ENCODE results near the gene FKRP. TPM values are rescaled to one million over a fixed set of nuclear protein-coding genes. Genes with fewer than 3 reads are reported as not detected.
"Not testable (repeated sequence)": the region's sequence is repeated elsewhere in the genome, so short reads cannot be mapped to it uniquely, and the experiment has no call there.

Gene FKRP
- polyA plus RNA-seq, 2 of the 4 experiments (the other 2 are of a cell fraction) = 14.7 to 18.8 TPM

- FAIRE-seq (peak; percentile 51), DNase-seq (ENCODE audit: low read depth in 1 of 2, low spot score in 1 of 2) (peak in 1 of 2 experiments; percentile 86)
- WGBS (ENCODE audit: missing lambda C conversion rate) = 58% methylated on average over 7 of the region's 7 CpGs
Observed at GRCh38 chr19:46759817-46760333, 14.0 kb downstream of the FKRP start.

GRCh38 chr19:46760363-46760762 is 14.5 kb downstream of the FKRP start:
- no peak for FAIRE-seq
- no peak for ATAC-seq
- ChIA-PET CTCF (interaction anchor here (0.7 to 28.2 kb wide), 4 partner anchors 12 to 231 kb away, joined by 3 to 1222 read pairs (median 6); partner anchors contain the start of gene AP2S1), POLR2A (interaction anchor here (1.7 kb wide), 1 partner anchor 28 kb away, joined by 4 read pairs; the partner anchor contains the start of gene SLC1A5)
- Histone ChIP-seq H3K4me1 (peaks cover 31% of the 10 kb centered on the region), H3K9me3 (no peaks in the 10 kb centered on the region), H3K4me3 (no peak overlapping the region), H3K27ac (peak overlapping the region; percentile 14 to 70; a peak in 3 of 6 replicates), H3K4me2 (peak overlapping the region; percentile 19; the same call in 1 of the 3 replicates)
- DNase-seq (ENCODE audit: low read depth in 1 of 2, low spot score in 1 of 2) = no peak
- 82% methylated on average over 5 of the region's 5 CpGs for WGBS (ENCODE audit: missing lambda C conversion rate)
- TF ChIP-seq HEYL (CRISPR knock-in tag; IDR thresholded peaks at IDR 0.05) (no peak), HOXB13 (CRISPR knock-in tag; IDR thresholded peaks at IDR 0.05; ENCODE audit: low read depth) (peak; percentile 12; the same call in 1 of the 2 replicates), SMC3 (IDR thresholded peaks at IDR 0.05) (no peak), PBX3 (IDR thresholded peaks at IDR 0.05) (no peak), E2F6 (IDR thresholded peaks at IDR 0.05; ENCODE audit: borderline replicate concordance, low read depth) (no peak), GATA3 (IDR thresholded peaks at IDR 0.05; ENCODE audit: borderline replicate concordance) (no peak), JUN (IDR thresholded peaks at IDR 0.05) (0 out of 5 replicates have a peak, but pooled peaks of 1 of the 2 experiments have one; percentile 8), SREBF2 (IDR thresholded peaks at IDR 0.05) (no peak)

More at GRCh38 chr19:46759817-46760333, 14.0 kb downstream of the FKRP start:
- no peak overlapping the region for H3K4me3 ChIP-seq
- peak overlapping the region; percentile 19; the same call in 2 of the 3 replicates for H3K4me2 ChIP-seq
- POLR2A ChIA-PET = interaction anchor here (1.7 kb wide), 1 partner anchor 29 kb away, joined by 4 read pairs; the partner anchor contains the start of gene SLC1A5
- H3K4me1 ChIP-seq = peaks cover 26% of the 10 kb centered on the region
- H3K27ac ChIP-seq = peak overlapping the region; percentile 27 to 70; a peak in 5 of 6 replicates
- ATAC-seq = peak; percentile 47 to 69; a peak in 3 of 6 replicates
- no peaks in the 10 kb centered on the region for H3K9me3 ChIP-seq
- TF ChIP-seq NFE2L2 (conservative IDR thresholded peaks at IDR 0.05; ENCODE audit: low read length) = peak; percentile 92
- TF ChIP-seq EP300 (IDR thresholded peaks at IDR 0.05) = no peak
- TF ChIP-seq MAFK (IDR thresholded peaks at IDR 0.05; ENCODE audit: partially characterized antibody) = peak; percentile 75
- TF ChIP-seq JUN (IDR thresholded peaks at IDR 0.05) = 0 out of 5 replicates have a peak, but pooled peaks have one; percentile 12 to 20
- TF ChIP-seq CEBPB (IDR thresholded peaks at IDR 0.05) = peak; percentile 18 to 57; a peak in 1 of 4 replicates
- TF ChIP-seq ZFP36 (IDR thresholded peaks at IDR 0.05; ENCODE audit: borderline replicate concordance, partially characterized antibody) = no peak
- TF ChIP-seq FOSL2 (IDR thresholded peaks at IDR 0.05) = no peak
- TF ChIP-seq FOSL2 (CRISPR knock-in tag; IDR thresholded peaks at IDR 0.05) = no peak
- CTCF ChIA-PET = interaction anchor here (0.7 to 28.2 kb wide), 5 partner anchors 11 to 232 kb away, joined by 3 to 1222 read pairs (median 6); partner anchors contain the start of gene AP2S1

- FAIRE-seq = not testable (repeated sequence)
- CTCF ChIA-PET = interaction anchor here (0.6 to 28.2 kb wide), 5 partner anchors 12 to 98 kb away, joined by 3 to 1222 read pairs (median 6); partner anchors contain the start of gene AP2S1
Observed at GRCh38 chr19:46760897-46761296, 15.0 kb downstream of the FKRP start.

GRCh38 chr19:46761418-46761831 is 15.6 kb downstream of the FKRP start:
- Histone ChIP-seq H3K4me1 (peaks cover 31% of the 10 kb centered on the region), H3K9me3 (no peaks in the 10 kb centered on the region), H3K4me2 (no peak overlapping the region), H3K27ac (peak overlapping the region in 1 of 2 experiments; percentile 20; a peak in 1 of 6 replicates), H3K4me3 (no peak overlapping the region)
- CTCF ChIA-PET = interaction anchor here (0.5 to 28.2 kb wide), 6 partner anchors 13 to 231 kb away, joined by 3 to 1222 read pairs (median 4); partner anchors contain the start of gene AP2S1
- FAIRE-seq = peak; percentile 59
- DNase-seq (ENCODE audit: low read depth in 1 of 2, low spot score in 1 of 2) = no peak
- no peak for ATAC-seq
- POLR2A ChIA-PET = interaction anchor here (1.2 kb wide), 1 partner anchor 27 kb away, joined by 3 read pairs; the partner anchor contains the start of gene SLC1A5
- 81% methylated on average over 5 of the region's 5 CpGs for WGBS (ENCODE audit: missing lambda C conversion rate)
- no peak for TF ChIP-seq ELK1 (IDR thresholded peaks at IDR 0.05; ENCODE audit: low read depth, low read length)
- no peak for TF ChIP-seq ZC3H11A (IDR thresholded peaks at IDR 0.05)
- no peak for TF ChIP-seq EHMT2 (IDR thresholded peaks at IDR 0.05; ENCODE audit: low read depth)
- no peak for TF ChIP-seq CHD4 (IDR thresholded peaks at IDR 0.05; ENCODE audit: borderline replicate concordance)
- TF ChIP-seq KDM5A (IDR thresholded peaks at IDR 0.05) = no peak
- no peak for TF ChIP-seq RARB (CRISPR knock-in tag; IDR thresholded peaks at IDR 0.05)
- no peak for TF ChIP-seq RCOR1 (IDR thresholded peaks at IDR 0.05; ENCODE audit: low read depth, low read length)
- no peak for TF ChIP-seq NPAS2 (CRISPR knock-in tag; IDR thresholded peaks at IDR 0.05; ENCODE audit: borderline replicate concordance)
- no peak for TF ChIP-seq USF2 (IDR thresholded peaks at IDR 0.05)
- TF ChIP-seq ATOH8 (CRISPR knock-in tag; IDR thresholded peaks at IDR 0.05; ENCODE audit: low read depth) = no peak

More at GRCh38 chr19:46760897-46761296, 15.0 kb downstream of the FKRP start:
- 68% methylated on average over 4 of the region's 4 CpGs for WGBS (ENCODE audit: missing lambda C conversion rate)
- DNase-seq (ENCODE audit: low read depth in 1 of 2, low spot score in 1 of 2); H3K4me2 ChIP-seq; H3K9me3 ChIP-seq; POLR2A ChIA-PET; ATAC-seq; H3K4me3 ChIP-seq; TF ChIP-seq FOSL2 (IDR thresholded peaks at IDR 0.05): not testable (repeated sequence)
- TF ChIP-seq FOSL2 (CRISPR knock-in tag; IDR thresholded peaks at IDR 0.05) = 0 out of 2 replicates have a peak, but pooled peaks have one; percentile 3
- peak overlapping the region; percentile 14 to 70; a peak in 3 of 6 replicates for H3K27ac ChIP-seq
- H3K4me1 ChIP-seq = peaks cover 31% of the 10 kb centered on the region

Data from A549 (cell line).